ENCODE data around the gene CPB2. TPM values are rescaled to one million over a fixed set of nuclear protein-coding genes. Genes with fewer than 3 reads are reported as not detected.

The CPB2 gene
- total and polyA plus RNA-seq, 2 of the 8 experiments (the other 6 are each of a cell fraction or from before 2014, with no cell fraction given): not detected

DNA sequence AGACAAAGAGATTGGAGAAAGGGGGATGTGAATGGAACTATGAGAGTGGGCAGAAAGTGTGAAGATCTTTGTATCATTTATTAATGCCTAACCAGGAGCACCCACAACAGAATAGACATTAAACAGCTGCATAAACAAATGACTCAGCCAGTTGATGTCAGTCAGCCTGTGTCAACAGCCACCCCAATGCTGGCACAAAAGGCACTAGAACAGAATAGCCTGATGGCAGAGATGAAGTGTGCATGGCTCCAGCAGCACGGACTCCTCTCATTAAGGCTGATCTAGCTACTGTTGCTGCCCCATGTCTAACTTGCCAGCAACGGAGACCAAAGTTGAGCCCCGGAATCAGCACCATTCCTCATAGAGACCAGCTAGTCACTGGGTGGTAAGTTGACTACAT lies 7.8 kb downstream of the CPB2 start:
- Histone ChIP-seq H3K9ac (replicated peaks in 1 of 4; ENCODE audit: extremely low read depth in 1 of 4, low read depth in 3 of 4, low read length in 3 of 4) (no peak overlapping the region), H3K4ac (replicated peaks; ENCODE audit: insufficient read length, low read depth, low read length) (no peak overlapping the region), H3K9me3 (ENCODE audit: insufficient read depth in 2 of 2, low read depth in 1 of 2, low read length in 1 of 2) (no peaks in the 10 kb centered on the region), H3K14ac (ENCODE audit: insufficient read length) (no peak overlapping the region), H3K23me2 (ENCODE audit: low read depth, low read length) (no peaks in the 10 kb centered on the region), H2BK120ac (replicated peaks; ENCODE audit: low read depth, low read length) (no peak overlapping the region), H2AFZ (ENCODE audit: low read length) (no peak overlapping the region), H2BK5ac (ENCODE audit: low read depth, low read length) (no peak overlapping the region), H3K23ac (ENCODE audit: insufficient read length) (no peak overlapping the region), H4K20me1 (replicated peaks in 1 of 2; ENCODE audit: control insufficient read depth in 1 of 2, insufficient read depth in 2 of 2, low read length in 2 of 2) (no peaks in the 10 kb centered on the region), H3K79me1 (ENCODE audit: low read depth, low read length) (no peaks in the 10 kb centered on the region), H4K5ac (ENCODE audit: insufficient read length, low read depth, low read length) (no peak overlapping the region), H4K91ac (replicated peaks; ENCODE audit: insufficient read length, low read length) (no peak overlapping the region), H3K56ac (replicated peaks; ENCODE audit: insufficient read length, low read depth, low read length) (no peak overlapping the region), H2AK5ac (ENCODE audit: low read depth, low read length) (peak overlapping the region; percentile 53; the same call in 1 of the 2 replicates), H3K4me2 (ENCODE audit: insufficient read depth in 1 of 2, low read depth in 2 of 2, low read length in 2 of 2) (no peak overlapping the region), H3K27ac (ENCODE audit: low read depth, low read length) (no peak overlapping the region), H3K79me2 (ENCODE audit: control insufficient read depth in 1 of 2, insufficient read depth in 2 of 2, low read length in 2 of 2) (no peaks in the 10 kb centered on the region), H3K36me3 (ENCODE audit: control insufficient read depth in 2 of 4, insufficient read depth in 4 of 4, low read length in 3 of 4) (no peaks in the 10 kb centered on the region), H3K4me1 (replicated peaks in 1 of 4; ENCODE audit: control insufficient read depth in 3 of 4, insufficient read depth in 4 of 4, low read length in 3 of 4) (no peaks in the 10 kb centered on the region), H2BK12ac (ENCODE audit: low read depth, low read length) (no peak overlapping the region), H3K27me3 (replicated peaks in 1 of 4; ENCODE audit: control insufficient read depth in 3 of 4, extremely low read depth in 1 of 4, insufficient read depth in 3 of 4, low read length in 3 of 4) (peaks cover 0 to 1% (median 0%) of the 10 kb centered on the region in 4 experiments; a peak in 1 of 7 replicates), H2BK20ac (ENCODE audit: low read length) (no peak overlapping the region), H3K18ac (ENCODE audit: extremely low read depth, low read length) (no peak overlapping the region), H4K8ac (ENCODE audit: extremely low read depth, insufficient read depth, low read length) (no peak overlapping the region), H2BK15ac (ENCODE audit: low read length) (no peak overlapping the region), H3K4me3 (ENCODE audit: extremely low read depth in 1 of 4, insufficient read depth in 2 of 4, low read depth in 3 of 4, low read length in 4 of 4) (no peak overlapping the region)
- DNase-seq (ENCODE audit: low read depth in 1 of 2, low spot score in 2 of 2) (no peak), FAIRE-seq (no peak)
- CTCF ChIA-PET (ENCODE audit: partially characterized antibody): interaction anchor here (0.5 to 1.3 kb wide), 2 partner anchors 29 to 194 kb away, joined by 3 read pairs; no protein-coding TSS in a partner anchor
- POLR2A ChIA-PET (ENCODE audit: partially characterized antibody): no interaction called here
- 100% methylated on average over 3 of the region's 3 CpGs; no CpG with 5 or more reads in 1 of the 2 experiments for WGBS, 2 experiments (ENCODE audit: extremely low coverage in 1 of 2, insufficient coverage in 1 of 2, insufficient read length in 1 of 2, insufficient replicate concordance in 2 of 2, low coverage in 1 of 2, low lambda C conversion rate in 2 of 2, missing lambda C conversion rate in 1 of 2)

Measured in H1 (cell line).